Stomach (tissue), 9 donors: Measurements from ENCODE around the gene ZNF462. TPM values are rescaled to one million over a fixed set of nuclear protein-coding genes. Genes with fewer than 3 reads are reported as not detected.

Source experiments
- DNase-seq, 2 donors: peaks; one replicate each; pipeline versions ENCODE4 v3.0.0 to v3.0.0-alpha.2; 2013 to 2019
- H3K27ac ChIP-seq, 5 donors: fragments of 200-600 bp in 4 of 5; sonication (generic) in 4 of 5; one replicate each; pipeline ENCODE4 v1.5.1; 2013 to 2019; ENCODE audit warnings: mild to moderate bottlenecking in 1 of 5, moderate library complexity in 1 of 5
- H3K27me3 ChIP-seq, 3 donors: fragments of 200-600 bp; sonication (generic); one replicate each; pipeline ENCODE4 v1.5.1; 2017 to 2019; ENCODE audit warnings: mixed run types in 1 of 3
- H3K36me3 ChIP-seq, 4 donors: fragments of 200-600 bp; sonication (generic); 1 replicate in 3 of 4; 2 replicates in 1 of 4; pipeline ENCODE4 v1.5.1; 2016 to 2019
- H3K4me1 ChIP-seq, 4 donors: fragments of 200-600 bp; sonication (generic); one replicate each; pipeline ENCODE4 v1.5.1; 2016 to 2019
- H3K4me3 ChIP-seq, 4 donors: fragments of 200-600 bp; sonication (generic) in 3 of 4; one replicate each; pipeline ENCODE4 v1.5.1; 2016 to 2019; ENCODE audit warnings: mild to moderate bottlenecking in 1 of 4
- H3K9me3 ChIP-seq, 4 donors: fragments of 200-600 bp; sonication (generic); one replicate each; pipeline ENCODE4 v1.5.1; 2016 to 2019
- CTCF ChIP-seq, 7 experiments: fragments of 450-650 bp in 4 of 7; fragments of 200-600 bp in 3 of 7; sonication (generic) in 3 of 7; IDR thresholded peaks; one replicate each; pipeline ENCODE4 v1.5.1; 2016 to 2019; ENCODE audit warnings: antibody characterized with exemption in 7 of 7, control low read depth in 2 of 7, mild to moderate bottlenecking in 1 of 7
- EP300 ChIP-seq: sonication (generic); formaldehyde crosslinking; IDR thresholded peaks from one replicate; pipeline ENCODE4 v1.6.1; 2017; ENCODE audit warnings: antibody characterized with exemption
- POLR2A ChIP-seq, 4 donors: fragments of 450-650 bp; IDR thresholded peaks; one replicate each; pipeline ENCODE4 v1.6.1; 2016; ENCODE audit warnings: antibody characterized with exemption in 4 of 4, control low read depth in 2 of 4, mild to moderate bottlenecking in 1 of 4, moderate library complexity in 1 of 4
- POLR2AphosphoS5 ChIP-seq, 3 donors: sonication (generic); formaldehyde crosslinking; IDR thresholded peaks; one replicate each; pipeline ENCODE4 v1.6.1; 2016; ENCODE audit warnings: antibody characterized with exemption in 3 of 3
- WGBS, 5 donors: extraction: QIAGEN DNeasy Blood & Tissue Kit in 3 of 5; methylation state at CpG; one replicate each; pipeline versions ENCODE4 v1.1.5 to v1.1.7; 2013 to 2018; 5-methylcytosine and 5-hydroxymethylcytosine counted together
- intact Hi-C: fragments of 100-400 bp; cut with DNase I; formaldehyde crosslinking; loops from one replicate; pipeline ENCODE4 v1.15.1; 2023; ENCODE audit warnings: low total_unique reads
- polyA plus RNA-seq, 3 donors: library from polyadenylated mRNA; stranded (reverse); fragments of 200-250 nt; gene quantifications; one replicate each; pipeline ENCODE4 v1.2.3, GENCODE V29; 2013
- total RNA-seq, 5 donors: library from RNA; depleted of rRNA; stranded (reverse); fragments of >200 nt; gene quantifications; one replicate each; pipeline versions ENCODE4 v1.1.0 to v1.2.3, GENCODE V29; 2014 to 2016
- donor health status: healthy with polysubstance abuse.
- donor health status: Bipolar disorder and iron deficiency.
- donor health status: healthy.

ZNF462 gene
- total and polyA plus RNA-seq, 8 donors: 0.50 to 60.1 (median 10.1) TPM

DNA sequence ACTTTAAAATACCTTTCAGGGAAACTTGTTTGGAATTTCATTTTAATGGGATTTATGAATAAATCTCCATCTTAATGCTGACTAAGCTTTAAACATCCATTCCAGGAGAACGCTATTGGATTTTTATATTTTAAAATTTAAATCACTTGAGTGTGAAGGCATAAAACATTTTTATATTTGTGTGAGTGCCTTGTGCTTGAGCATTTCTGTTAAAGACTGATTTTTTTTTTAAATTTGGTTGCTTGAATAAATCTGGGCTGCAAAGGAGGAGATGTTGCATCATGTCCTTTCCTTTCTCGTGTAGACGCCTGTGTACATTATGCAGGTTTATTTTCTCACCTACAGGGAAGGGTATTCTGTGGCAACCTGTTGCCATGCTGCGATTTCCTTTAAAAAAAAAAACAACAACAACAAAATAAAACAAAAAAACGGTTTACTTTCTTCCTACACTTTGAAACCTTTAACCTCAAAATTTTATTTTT lies 108.1 kb downstream of the ZNF462 start:
- Histone ChIP-seq H3K4me3 (no peak overlapping the region), H3K4me1 (no peaks in the 10 kb centered on the region), H3K27ac (no peak overlapping the region), H3K36me3 (peaks cover 0 to 44% (median 35%) of the 10 kb centered on the region in 4 donors), H3K9me3 (no peaks in the 10 kb centered on the region), H3K27me3 (no peaks in the 10 kb centered on the region)
- no peak for DNase-seq
- TF ChIP-seq CTCF (IDR thresholded peaks at IDR 0.05): no peak
- TF ChIP-seq POLR2AphosphoS5 (IDR thresholded peaks at IDR 0.05): no peak
- no peak for TF ChIP-seq POLR2A (IDR thresholded peaks at IDR 0.05)
- TF ChIP-seq EP300: no peak
- 83 to 93% (median 89%) methylated on average over 5 of the region's 5 CpGs for WGBS, 5 donors
- intact Hi-C loops: no loop called here

- no peak overlapping the region for H3K4me3 ChIP-seq
- WGBS, 5 donors: 93 to 96% (median 95%) methylated on average over 9 of the region's 9 CpGs
- no peak for TF ChIP-seq POLR2A (IDR thresholded peaks at IDR 0.05)
- no peak for TF ChIP-seq POLR2AphosphoS5 (IDR thresholded peaks at IDR 0.05)
- no peak for TF ChIP-seq EP300
- no peak for TF ChIP-seq CTCF (IDR thresholded peaks at IDR 0.05)
- H3K27me3 ChIP-seq: no peaks in the 10 kb centered on the region
- intact Hi-C loops: no loop called here
- no peak for DNase-seq
- H3K36me3 ChIP-seq: peaks cover 0 to 54% (median 45%) of the 10 kb centered on the region in 4 donors
- H3K4me1 ChIP-seq: no peaks in the 10 kb centered on the region
- H3K27ac ChIP-seq: no peak overlapping the region
- no peaks in the 10 kb centered on the region for H3K9me3 ChIP-seq
Measured at GRCh38 chr9:106972082-106972481, 109.1 kb downstream of the ZNF462 start.

DNA sequence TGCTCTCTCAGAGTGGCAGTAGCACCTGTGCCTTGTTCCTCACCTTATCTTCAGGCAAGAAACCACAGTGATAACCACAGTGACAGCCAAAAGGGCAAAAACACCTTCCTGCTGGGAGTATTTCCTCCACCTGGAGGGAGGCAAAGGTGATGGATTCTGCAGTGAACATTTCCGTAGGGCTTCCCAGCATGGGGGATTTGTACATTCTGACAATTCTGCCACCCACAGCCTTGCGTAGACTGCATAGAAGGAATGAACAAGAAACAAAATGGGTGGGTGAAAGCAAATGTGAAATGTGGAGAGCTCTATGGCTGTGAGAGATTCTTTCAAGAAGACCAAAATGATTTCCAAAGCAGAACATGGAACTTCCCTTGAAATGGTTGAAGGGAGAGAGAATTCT lies 111.4 kb downstream of the ZNF462 start:
- H3K36me3 ChIP-seq: peaks cover 3 to 64% (median 52%) of the 10 kb centered on the region in 4 donors
- H3K27ac ChIP-seq: no peak overlapping the region
- no peak for DNase-seq
- no peaks in the 10 kb centered on the region for H3K4me1 ChIP-seq
- TF ChIP-seq EP300: no peak
- TF ChIP-seq CTCF (IDR thresholded peaks at IDR 0.05): no peak
- TF ChIP-seq POLR2A (IDR thresholded peaks at IDR 0.05): no peak
- no peak for TF ChIP-seq POLR2AphosphoS5 (IDR thresholded peaks at IDR 0.05)
- WGBS, 5 donors: 87 to 100% (median 96%) methylated on average over 2 of the region's 2 CpGs
- H3K4me3 ChIP-seq: no peak overlapping the region
- H3K9me3 ChIP-seq: no peaks in the 10 kb centered on the region
- no peaks in the 10 kb centered on the region for H3K27me3 ChIP-seq
- intact Hi-C loops: no loop called here

DNA sequence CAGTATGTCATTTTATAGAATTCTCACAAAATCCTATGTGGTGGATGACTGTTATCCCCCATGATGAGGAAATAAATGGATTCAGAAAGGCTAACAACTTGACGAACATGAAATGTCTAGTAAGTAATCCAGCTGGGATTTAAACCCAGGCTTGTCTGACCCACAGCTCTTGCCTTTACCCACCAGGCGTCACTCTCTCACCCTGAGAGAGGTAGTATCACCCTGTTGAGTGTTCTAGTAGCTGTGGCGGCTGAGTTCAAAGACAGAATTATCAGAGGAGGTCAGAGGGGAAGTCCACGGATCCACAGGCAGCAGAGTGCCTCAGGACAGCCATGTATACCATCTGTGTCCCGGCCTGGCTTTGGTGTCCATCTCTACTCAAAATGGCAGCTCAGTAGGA lies 113.8 kb downstream of the ZNF462 start:
- Histone ChIP-seq H3K27ac (no peak overlapping the region), H3K27me3 (no peaks in the 10 kb centered on the region), H3K36me3 (peaks cover 3 to 65% (median 52%) of the 10 kb centered on the region in 4 donors), H3K4me3 (no peak overlapping the region), H3K9me3 (no peaks in the 10 kb centered on the region), H3K4me1 (no peaks in the 10 kb centered on the region)
- WGBS, 5 donors: 88 to 92% (median 89%) methylated on average over 5 of the region's 5 CpGs
- TF ChIP-seq POLR2AphosphoS5 (IDR thresholded peaks at IDR 0.05): no peak
- no peak for TF ChIP-seq POLR2A (IDR thresholded peaks at IDR 0.05)
- TF ChIP-seq EP300: no peak
- TF ChIP-seq CTCF (IDR thresholded peaks at IDR 0.05): no peak
- no peak for DNase-seq
- intact Hi-C loops: no loop called here
